ENCODE measurements around the gene JMJD7.

JMJD7 gene

GRCh38 chr15:41866872-41867579 is 39.1 kb downstream of the JMJD7 start:
- DNase-seq (ENCODE audit: low spot score): no peak

GRCh38 chr15:41868321-41868720 is 40.4 kb downstream of the JMJD7 start:
- no peak for DNase-seq (ENCODE audit: low spot score)

- no peak for DNase-seq (ENCODE audit: low spot score)
These were observed 42.1 kb downstream of the JMJD7 start for GRCh38 chr15:41869770-41870688.

- no peak for DNase-seq (ENCODE audit: low spot score)
These were observed 42.8 kb downstream of the JMJD7 start for GRCh38 chr15:41870689-41871081.

- DNase-seq (ENCODE audit: low spot score): no peak
These were observed 43.4 kb downstream of the JMJD7 start for GRCh38 chr15:41871175-41871905.

- DNase-seq (ENCODE audit: low spot score): no peak
These were observed 44.4 kb downstream of the JMJD7 start for GRCh38 chr15:41872166-41872747.

- no peak for DNase-seq (ENCODE audit: low spot score)
These were observed 45.8 kb downstream of the JMJD7 start for GRCh38 chr15:41873711-41874110.

- no peak for DNase-seq (ENCODE audit: low spot score)
These were observed 46.8 kb downstream of the JMJD7 start for GRCh38 chr15:41874736-41875135.

- no peak for DNase-seq (ENCODE audit: low spot score)
These were observed 48.1 kb downstream of the JMJD7 start for GRCh38 chr15:41876007-41876406.

GRCh38 chr15:41876689-41877088 is 48.8 kb downstream of the JMJD7 start:
- DNase-seq (ENCODE audit: low spot score): no peak

GRCh38 chr15:41877631-41878354 is 49.9 kb downstream of the JMJD7 start:
- DNase-seq (ENCODE audit: low spot score): no peak

GRCh38 chr15:41878355-41878699 is 50.4 kb downstream of the JMJD7 start:
- DNase-seq (ENCODE audit: low spot score): no peak

GRCh38 chr15:41879321-41879845 is 51.5 kb downstream of the JMJD7 start:
- DNase-seq (ENCODE audit: low spot score): no peak

- no peak for DNase-seq (ENCODE audit: low spot score)
These were observed 52.4 kb downstream of the JMJD7 start for GRCh38 chr15:41880156-41880877.

GRCh38 chr15:41881086-41881485 is 53.2 kb downstream of the JMJD7 start:
- no peak for DNase-seq (ENCODE audit: low spot score)

- DNase-seq (ENCODE audit: low spot score): no peak
These were observed 53.6 kb downstream of the JMJD7 start for GRCh38 chr15:41881550-41881919.

- DNase-seq (ENCODE audit: low spot score): no peak
These were observed 54.2 kb downstream of the JMJD7 start for GRCh38 chr15:41881920-41882688.

GRCh38 chr15:41882689-41883483 is 55.0 kb downstream of the JMJD7 start:
- DNase-seq (ENCODE audit: low spot score): no peak

GRCh38 chr15:41883484-41883825 is 55.6 kb downstream of the JMJD7 start:
- DNase-seq (ENCODE audit: low spot score): no peak
